ENCODE data around the gene ARHGAP4. TPM values are rescaled to one million over a fixed set of nuclear protein-coding genes. Genes with fewer than 3 reads are reported as not detected.

The ARHGAP4 gene
- total and polyA plus RNA-seq, 2 donors (not counting 1 experiment from before 2014, with no cell fraction given), result 0.51 to 1.5 TPM

GRCh38 chrX:153920546-153920945, 5.5 kb downstream of the ARHGAP4 start:
- Histone ChIP-seq H3K4me3 (replicated peaks in 1 of 4; ENCODE audit: control extremely low read depth in 1 of 4, insufficient read depth in 1 of 4, low read depth in 3 of 4, low read length in 4 of 4) (no peak overlapping the region), H3K27ac (ENCODE audit: insufficient read depth, low read length) (no peak overlapping the region)
- no peak for DNase-seq (ENCODE audit: low read depth in 2 of 2)

GRCh38 chrX:153919281-153919680, 6.8 kb downstream of the ARHGAP4 start:
- no peaks in the 10 kb centered on the region for H3K27me3 ChIP-seq (ENCODE audit: control insufficient read depth, insufficient read depth, low read length)
- H3K79me2 ChIP-seq (ENCODE audit: control insufficient read depth, insufficient read depth, low read length), result no peaks in the 10 kb centered on the region
- no peaks in the 10 kb centered on the region for H3K36me3 ChIP-seq (ENCODE audit: control insufficient read depth, insufficient read depth, low read length)
- no peak overlapping the region for H3K9ac ChIP-seq (ENCODE audit: insufficient read depth, low read length)
- no peak overlapping the region for H2AFZ ChIP-seq (ENCODE audit: low read length)
- no peak for DNase-seq (ENCODE audit: low read depth in 2 of 2)
- H4K20me1 ChIP-seq (ENCODE audit: control insufficient read depth, extremely low read depth, insufficient read depth, low read length), result no peaks in the 10 kb centered on the region
- H3K4me2 ChIP-seq (ENCODE audit: extremely low read depth, insufficient read depth, low read length), result no peak overlapping the region
- H3K9me3 ChIP-seq (ENCODE audit: control insufficient read depth, insufficient read depth, low read depth, low read length), result no peaks in the 10 kb centered on the region
- H3K4me1 ChIP-seq (ENCODE audit: control insufficient read depth, extremely low read depth, insufficient read depth, low read length), result peaks cover 2% of the 10 kb centered on the region
- TF ChIP-seq EZH2 (IDR thresholded peaks at IDR 0.05; ENCODE audit: low read length, missing control alignments) (no peak), CTCF (conservative IDR thresholded peaks at IDR 0.05 in 1 of 2, IDR thresholded peaks at IDR 0.05 in 1 of 2; ENCODE audit: low read depth in 1 of 2, low read length in 2 of 2) (no peak)
- no peak overlapping the region for H3K4me3 ChIP-seq (replicated peaks in 1 of 4; ENCODE audit: control extremely low read depth in 1 of 4, insufficient read depth in 1 of 4, low read depth in 3 of 4, low read length in 4 of 4)
- H3K27ac ChIP-seq (ENCODE audit: insufficient read depth, low read length), result no peak overlapping the region

More at GRCh38 chrX:153920546-153920945, 5.5 kb downstream of the ARHGAP4 start:
- Histone ChIP-seq H3K4me1 (ENCODE audit: control insufficient read depth, extremely low read depth, insufficient read depth, low read length) (peaks cover 2% of the 10 kb centered on the region), H3K9ac (ENCODE audit: insufficient read depth, low read length) (no peak overlapping the region), H3K79me2 (ENCODE audit: control insufficient read depth, insufficient read depth, low read length) (no peaks in the 10 kb centered on the region), H2AFZ (ENCODE audit: low read length) (no peak overlapping the region), H3K4me2 (ENCODE audit: extremely low read depth, insufficient read depth, low read length) (no peak overlapping the region), H4K20me1 (ENCODE audit: control insufficient read depth, extremely low read depth, insufficient read depth, low read length) (no peaks in the 10 kb centered on the region), H3K36me3 (ENCODE audit: control insufficient read depth, insufficient read depth, low read length) (no peaks in the 10 kb centered on the region), H3K9me3 (ENCODE audit: control insufficient read depth, insufficient read depth, low read depth, low read length) (no peaks in the 10 kb centered on the region), H3K27me3 (ENCODE audit: control insufficient read depth, insufficient read depth, low read length) (no peaks in the 10 kb centered on the region)
- no peak for TF ChIP-seq CTCF (conservative IDR thresholded peaks at IDR 0.05 in 1 of 2, IDR thresholded peaks at IDR 0.05 in 1 of 2; ENCODE audit: low read depth in 1 of 2, low read length in 2 of 2)
- no peak for TF ChIP-seq EZH2 (IDR thresholded peaks at IDR 0.05; ENCODE audit: low read length, missing control alignments)

- Histone ChIP-seq H3K4me2 (ENCODE audit: extremely low read depth, insufficient read depth, low read length) (no peak overlapping the region), H3K9me3 (ENCODE audit: control insufficient read depth, insufficient read depth, low read depth, low read length) (no peaks in the 10 kb centered on the region), H3K27ac (ENCODE audit: insufficient read depth, low read length) (no peak overlapping the region), H3K9ac (ENCODE audit: insufficient read depth, low read length) (no peak overlapping the region), H2AFZ (ENCODE audit: low read length) (no peak overlapping the region), H3K27me3 (ENCODE audit: control insufficient read depth, insufficient read depth, low read length) (no peaks in the 10 kb centered on the region), H3K4me1 (ENCODE audit: control insufficient read depth, extremely low read depth, insufficient read depth, low read length) (no peaks in the 10 kb centered on the region), H3K4me3 (replicated peaks in 1 of 4; ENCODE audit: control extremely low read depth in 1 of 4, insufficient read depth in 1 of 4, low read depth in 3 of 4, low read length in 4 of 4) (no peak overlapping the region), H4K20me1 (ENCODE audit: control insufficient read depth, extremely low read depth, insufficient read depth, low read length) (no peaks in the 10 kb centered on the region), H3K36me3 (ENCODE audit: control insufficient read depth, insufficient read depth, low read length) (no peaks in the 10 kb centered on the region), H3K79me2 (ENCODE audit: control insufficient read depth, insufficient read depth, low read length) (no peaks in the 10 kb centered on the region)
- no peak for DNase-seq (ENCODE audit: low read depth in 2 of 2)
- TF ChIP-seq CTCF (conservative IDR thresholded peaks at IDR 0.05 in 1 of 2, IDR thresholded peaks at IDR 0.05 in 1 of 2; ENCODE audit: low read depth in 1 of 2, low read length in 2 of 2) (no peak), EZH2 (IDR thresholded peaks at IDR 0.05; ENCODE audit: low read length, missing control alignments) (no peak)
Measured at GRCh38 chrX:153917869-153918268, 8.2 kb downstream of the ARHGAP4 start.

Measured in fibroblast of lung (primary cell).